Loucy (cell line): Measurements from ENCODE around the gene GARIN5A.

ENCODE experiments used
- CTCF ChIP-seq: fragments of 200-600 bp; sonication (generic); conservative IDR thresholded peaks from 2 replicates; pipeline ENCODE4 v1.5.1; 2014; ENCODE audit warnings: mild to moderate bottlenecking, antibody characterized with exemption, low read length
- EZH2phosphoT487 ChIP-seq: fragments of 200-600 bp; IDR thresholded peaks from 2 replicates; pipeline ENCODE4 v1.6.1; 2018; ENCODE audit warnings: antibody characterized with exemption, mild to moderate bottlenecking, moderate library complexity, borderline replicate concordance

- no peak for TF ChIP-seq CTCF
- no peak for TF ChIP-seq EZH2phosphoT487
Observed at GRCh38 chr19:50458396-50459066, 18.1 kb downstream of the GARIN5A start.
